ENCODE measurements around the gene GPR65.

Gene GPR65

GRCh38 chr14:88005050-88005481, at the start of gene GPR65:
GPR65 (plus strand) TSS chr14:88005135; CDS start chr14:88010848, 5,713 bp downstream.
- DNase-seq, result peak; percentile 72

GRCh38 chr14:87955501-87955900, 49.4 kb upstream of the GPR65 start:
- DNase-seq, result no peak

GRCh38 chr14:87960013-87960787, 44.7 kb upstream of the GPR65 start:
- DNase-seq, result no peak

GRCh38 chr14:87961246-87961645, 43.7 kb upstream of the GPR65 start:
- DNase-seq, result no peak

GRCh38 chr14:87966816-87967215, 38.1 kb upstream of the GPR65 start:
- no peak for DNase-seq

- DNase-seq, result no peak
Measured at GRCh38 chr14:87967496-87967895, 37.4 kb upstream of the GPR65 start.

- no peak for DNase-seq
Measured at GRCh38 chr14:87971010-87971409, 33.9 kb upstream of the GPR65 start.

GRCh38 chr14:87975636-87976035, 29.3 kb upstream of the GPR65 start:
- no peak for DNase-seq

GRCh38 chr14:87979689-87980088, 25.2 kb upstream of the GPR65 start:
- no peak for DNase-seq

- peak; percentile 66 for DNase-seq
Measured at GRCh38 chr14:87989221-87989955, 15.5 kb upstream of the GPR65 start.

GRCh38 chr14:87989956-87990299, 15.0 kb upstream of the GPR65 start:
- no peak for DNase-seq

GRCh38 chr14:87990682-87991081, 14.3 kb upstream of the GPR65 start:
- no peak for DNase-seq

- peak; percentile 67 for DNase-seq
Measured at GRCh38 chr14:87992346-87992717, 12.6 kb upstream of the GPR65 start.

GRCh38 chr14:87992718-87993628, 12.0 kb upstream of the GPR65 start, which contains the start of gene GALC:
GALC (minus strand) TSS chr14:87993182; CDS start chr14:87993164, 18 bp downstream.
- peak; percentile 94 for DNase-seq

- no peak for DNase-seq
Measured at GRCh38 chr14:87994974-87995373, 10.0 kb upstream of the GPR65 start.

GRCh38 chr14:87995500-87996290, 9.2 kb upstream of the GPR65 start:
- peak; percentile 93 for DNase-seq

GRCh38 chr14:87996291-87996592, 8.7 kb upstream of the GPR65 start:
- DNase-seq, result no peak

- peak; percentile 27 for DNase-seq
Measured at GRCh38 chr14:87998482-87998881, 6.5 kb upstream of the GPR65 start.

GRCh38 chr14:87999277-87999676, 5.7 kb upstream of the GPR65 start:
- no peak for DNase-seq

- DNase-seq, result peak; percentile 28
Measured at GRCh38 chr14:88002421-88003075, 2.4 kb upstream of the GPR65 start.

- peak; percentile 53 for DNase-seq
Measured at GRCh38 chr14:88003425-88003824, 1.5 kb upstream of the GPR65 start.

GRCh38 chr14:88004506-88005036, 364 bp upstream of the GPR65 start:
- no peak for DNase-seq

All from hematopoietic multipotent progenitor cell treated with erythropoietin and hydrocortisone succinate and interleukin-3 and kit ligand, for 8 days (in vitro differentiated cells).